DND-41 (cell line): ENCODE measurements around the gene ZBTB42.

ENCODE experiments used
- ATAC-seq: fragments of 200-7000 bp; cut with Tn5 transposase; 3 replicates; pipeline ENCODE4 v1.9.1; 2021; ENCODE audit warnings: low read depth; ENCODE audit not compliant: insufficient read depth
- DNase-seq: peaks from one replicate; pipeline ENCODE4 v3.0.0-alpha.2; 2020
- H2AFZ ChIP-seq: 2 replicates; pipeline ENCODE4 v1.6.0; 2012; ENCODE audit warnings: low read depth, low read length
- H3K27ac ChIP-seq: 2 replicates; pipeline ENCODE4 v1.5.1; 2012; ENCODE audit warnings: low read length, inconsistent platforms
- H3K27me3 ChIP-seq: fragments of 200-600 bp; sonication (generic); 2 replicates; pipeline ENCODE4 v1.6.0; 2012; ENCODE audit warnings: low read length, mild to moderate bottlenecking, inconsistent platforms; ENCODE audit not compliant: insufficient read depth, poor library complexity
- H3K36me3 ChIP-seq: 2 replicates; pipeline ENCODE4 v1.5.1; 2012; ENCODE audit warnings: low read length, inconsistent platforms; ENCODE audit not compliant: insufficient read depth
- H3K4me1 ChIP-seq: 2 replicates; pipeline ENCODE4 v1.5.1; 2012; ENCODE audit warnings: mild to moderate bottlenecking, low read length; ENCODE audit not compliant: insufficient read depth
- H3K4me2 ChIP-seq: 2 replicates; pipeline ENCODE4 v1.6.0; 2012; ENCODE audit warnings: mild to moderate bottlenecking, moderate library complexity, low read length, inconsistent platforms; ENCODE audit not compliant: insufficient read depth
- H3K4me3 ChIP-seq, 2 experiments: fragments of 200-600 bp in 1 of 2; shearing (Covaris generic) in 1 of 2; 2 replicates each; pipeline ENCODE4 v1.5.1; 2012 to 2016; ENCODE audit warnings: inconsistent platforms in 2 of 2, low read length in 2 of 2, mild to moderate bottlenecking in 2 of 2, low read depth in 1 of 2, moderate library complexity in 1 of 2
- H3K79me2 ChIP-seq: 2 replicates; pipeline ENCODE4 v1.6.0; 2012; ENCODE audit warnings: low read length, inconsistent platforms; ENCODE audit not compliant: insufficient read depth
- H3K9ac ChIP-seq: 2 replicates; pipeline ENCODE4 v1.6.0; 2012; ENCODE audit warnings: low read depth, mild to moderate bottlenecking, inconsistent platforms, low read length, moderate library complexity
- H3K9me3 ChIP-seq: 2 replicates; pipeline ENCODE4 v1.5.1; 2012; ENCODE audit warnings: low read length, moderate library complexity, mild to moderate bottlenecking, inconsistent platforms; ENCODE audit not compliant: insufficient read depth, severe bottlenecking
- H4K20me1 ChIP-seq: 2 replicates; pipeline ENCODE4 v1.6.0; 2012; ENCODE audit warnings: low read length; ENCODE audit not compliant: insufficient read depth
- EZH2 ChIP-seq: IDR thresholded peaks from 3 replicates; pipeline ENCODE4 v1.6.1; 2012; ENCODE audit warnings: borderline replicate concordance, low read depth, mild to moderate bottlenecking, moderate library complexity, low read length, inconsistent platforms; ENCODE audit not compliant: severe bottlenecking
- TF ChIP-seq, protein P1 (sequence below): IDR thresholded peaks from 2 replicates; pipeline ENCODE4 v1.5.1; 2012; ENCODE audit warnings: borderline replicate concordance, low read length, moderate library complexity, mild to moderate bottlenecking; ENCODE audit not compliant: poor library complexity, severe bottlenecking; ENCODE audit errors: extremely low read depth

Gene ZBTB42

DNA sequence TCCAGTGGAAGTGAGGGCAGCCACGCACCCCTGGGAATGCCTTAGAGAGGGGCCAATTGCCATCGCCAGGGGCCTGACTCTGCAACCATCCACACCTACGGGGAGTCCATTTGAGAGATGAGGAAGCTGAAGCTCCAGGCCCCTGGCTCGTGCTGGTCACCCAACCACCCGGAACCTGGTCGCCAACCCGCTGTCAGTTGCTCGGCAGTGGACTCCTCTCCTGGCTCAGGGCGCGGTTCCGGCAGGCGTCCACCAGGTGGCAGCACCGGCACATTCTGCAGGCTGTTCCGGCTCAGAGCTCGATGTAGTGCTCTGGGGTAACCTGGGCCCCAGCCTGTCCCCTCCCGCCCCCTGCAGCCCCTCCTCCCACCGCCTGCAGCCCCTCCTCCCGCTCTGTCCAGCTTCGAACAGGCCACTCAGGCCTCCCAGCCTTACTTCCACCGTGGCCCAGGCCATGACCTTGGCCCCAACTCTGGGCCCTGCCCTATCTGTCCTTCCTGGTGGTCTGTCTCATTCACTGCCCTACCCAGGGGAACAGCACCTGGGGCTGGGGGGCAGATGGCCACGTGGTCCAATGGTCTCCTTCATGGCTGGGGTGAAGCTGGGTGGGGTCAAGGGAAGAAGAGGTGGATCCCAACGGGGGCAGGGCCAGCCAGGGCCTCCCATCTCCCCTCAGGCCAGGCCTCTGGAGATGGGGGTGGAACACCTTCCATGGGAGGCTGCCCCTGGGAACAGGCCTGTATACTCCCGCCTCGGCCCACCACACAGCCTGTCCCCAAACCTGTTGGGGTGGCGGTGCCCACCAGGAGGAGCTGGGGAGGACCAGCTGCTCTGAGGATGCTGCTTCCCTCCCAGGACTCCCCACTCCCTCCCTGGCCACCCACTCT, 32.2 kb upstream of the ZBTB42 start:
- DNase-seq (peak; percentile 88), ATAC-seq (peak; percentile 94)
- Histone ChIP-seq H3K4me3 (no peak overlapping the region), H4K20me1 (peaks cover 47% of the 10 kb centered on the region), H3K4me2 (peak overlapping the region; percentile 44; the same call in 1 of the 2 replicates), H3K9me3 (no peaks in the 10 kb centered on the region), H3K79me2 (no peaks in the 10 kb centered on the region), H3K27me3 (no peaks in the 10 kb centered on the region), H3K4me1 (peaks cover 8% of the 10 kb centered on the region), H3K27ac (peak overlapping the region; percentile 64), H2AFZ (no peak overlapping the region), H3K9ac (no peak overlapping the region), H3K36me3 (peaks cover 57% of the 10 kb centered on the region)
- TF ChIP-seq, protein P1, sequence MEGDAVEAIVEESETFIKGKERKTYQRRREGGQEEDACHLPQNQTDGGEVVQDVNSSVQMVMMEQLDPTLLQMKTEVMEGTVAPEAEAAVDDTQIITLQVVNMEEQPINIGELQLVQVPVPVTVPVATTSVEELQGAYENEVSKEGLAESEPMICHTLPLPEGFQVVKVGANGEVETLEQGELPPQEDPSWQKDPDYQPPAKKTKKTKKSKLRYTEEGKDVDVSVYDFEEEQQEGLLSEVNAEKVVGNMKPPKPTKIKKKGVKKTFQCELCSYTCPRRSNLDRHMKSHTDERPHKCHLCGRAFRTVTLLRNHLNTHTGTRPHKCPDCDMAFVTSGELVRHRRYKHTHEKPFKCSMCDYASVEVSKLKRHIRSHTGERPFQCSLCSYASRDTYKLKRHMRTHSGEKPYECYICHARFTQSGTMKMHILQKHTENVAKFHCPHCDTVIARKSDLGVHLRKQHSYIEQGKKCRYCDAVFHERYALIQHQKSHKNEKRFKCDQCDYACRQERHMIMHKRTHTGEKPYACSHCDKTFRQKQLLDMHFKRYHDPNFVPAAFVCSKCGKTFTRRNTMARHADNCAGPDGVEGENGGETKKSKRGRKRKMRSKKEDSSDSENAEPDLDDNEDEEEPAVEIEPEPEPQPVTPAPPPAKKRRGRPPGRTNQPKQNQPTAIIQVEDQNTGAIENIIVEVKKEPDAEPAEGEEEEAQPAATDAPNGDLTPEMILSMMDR = peak; percentile 92
- TF ChIP-seq EZH2 = no peak

DNA sequence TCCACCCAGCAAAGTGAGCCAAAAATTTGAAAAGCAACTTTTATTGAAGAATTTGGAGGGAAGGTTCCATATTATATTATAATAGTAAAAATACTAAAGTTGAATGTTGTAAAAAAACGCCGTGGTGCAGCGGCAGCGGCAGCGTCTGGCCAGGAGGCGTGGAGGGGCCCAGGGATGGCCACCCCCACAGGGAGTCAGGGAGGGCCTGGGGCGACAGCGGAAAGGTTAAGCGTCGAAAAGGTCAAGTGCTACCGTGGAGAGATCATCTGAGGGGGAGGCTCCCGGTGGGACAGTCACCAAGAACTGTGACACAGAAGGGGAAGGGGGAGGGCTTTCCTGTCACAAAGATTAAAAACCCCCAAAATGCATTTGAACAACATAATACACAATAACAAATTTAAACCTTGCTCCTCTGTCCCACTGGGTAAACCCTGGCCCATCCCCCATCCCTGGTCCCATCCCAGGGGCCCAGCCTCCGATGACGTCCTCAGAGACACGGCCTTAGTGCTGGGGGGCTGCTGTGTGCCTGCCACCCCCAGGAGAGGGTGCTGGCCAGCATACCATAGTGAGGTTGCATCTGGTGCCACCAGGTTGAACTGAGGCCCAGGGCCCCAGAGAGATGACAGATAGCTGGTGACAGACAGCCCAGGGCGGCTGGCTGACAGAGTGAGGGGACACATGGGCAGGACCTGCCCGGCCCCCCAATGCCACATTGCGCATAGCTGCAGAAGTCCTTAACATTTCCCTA, 31.4 kb upstream of the ZBTB42 start:
- Histone ChIP-seq H3K4me3 (no peak overlapping the region), H2AFZ (no peak overlapping the region), H4K20me1 (peaks cover 51% of the 10 kb centered on the region), H3K9ac (no peak overlapping the region), H3K4me1 (peaks cover 8% of the 10 kb centered on the region), H3K4me2 (no peak overlapping the region), H3K27ac (no peak overlapping the region), H3K36me3 (peaks cover 66% of the 10 kb centered on the region), H3K79me2 (no peaks in the 10 kb centered on the region), H3K27me3 (no peaks in the 10 kb centered on the region), H3K9me3 (no peaks in the 10 kb centered on the region)
- no peak for TF ChIP-seq EZH2
- TF ChIP-seq, protein P1 = no peak
- DNase-seq = no peak
- ATAC-seq = no peak

GRCh38 chr14:104770072-104770579, 30.8 kb upstream of the ZBTB42 start:
- H2AFZ ChIP-seq = no peak overlapping the region
- H3K9me3 ChIP-seq = no peaks in the 10 kb centered on the region
- no peak for ATAC-seq
- H4K20me1 ChIP-seq = peaks cover 53% of the 10 kb centered on the region
- H3K36me3 ChIP-seq = peaks cover 72% of the 10 kb centered on the region
- no peak overlapping the region for H3K4me2 ChIP-seq
- H3K27ac ChIP-seq = no peak overlapping the region
- no peak for TF ChIP-seq EZH2
- TF ChIP-seq, protein P1 = no peak
- no peak for DNase-seq
- no peaks in the 10 kb centered on the region for H3K79me2 ChIP-seq
- H3K27me3 ChIP-seq = no peaks in the 10 kb centered on the region
- H3K9ac ChIP-seq = no peak overlapping the region
- peaks cover 8% of the 10 kb centered on the region for H3K4me1 ChIP-seq
- no peak overlapping the region for H3K4me3 ChIP-seq
